Memory B cell (primary cell): ENCODE data around the gene CSTPP1.
"Not testable (repeated sequence)": the region's sequence is repeated elsewhere in the genome, so short reads cannot be mapped to it uniquely, and the experiment has no call there.

Experiments
- ATAC-seq: fragments of 150-1000 bp; cut with Tn5 transposase; 2 replicates; pipeline ENCODE4 v1.10.0; 2021; ENCODE audit warnings: low read depth, mild to moderate bottlenecking, moderate library complexity
- DNase-seq, 2 donors: peaks; one replicate each; pipeline ENCODE4 v3.0.0; 2022; ENCODE audit warnings: low spot score in 2 of 2
- H3K27ac Mint-ChIP-seq: one replicate; pipeline ENCODE4 v1.8.0; 2022; ENCODE audit warnings: mild to moderate bottlenecking, moderate library complexity, mixed read lengths
- H3K27me3 Mint-ChIP-seq: one replicate; pipeline ENCODE4 v1.8.0; 2022; ENCODE audit warnings: mixed read lengths
- H3K36me3 Mint-ChIP-seq: one replicate; pipeline ENCODE4 v1.8.0; 2022; ENCODE audit warnings: mild to moderate bottlenecking, mixed read lengths
- H3K4me1 Mint-ChIP-seq: one replicate; pipeline ENCODE4 v1.8.0; 2022; ENCODE audit warnings: mixed read lengths
- H3K4me3 Mint-ChIP-seq: one replicate; pipeline ENCODE4 v1.8.0; 2022; ENCODE audit warnings: mild to moderate bottlenecking, moderate library complexity, mixed read lengths
- H3K9me3 Mint-ChIP-seq: one replicate; pipeline ENCODE4 v1.8.0; 2022; ENCODE audit warnings: mixed read lengths

CSTPP1 gene

DNA sequence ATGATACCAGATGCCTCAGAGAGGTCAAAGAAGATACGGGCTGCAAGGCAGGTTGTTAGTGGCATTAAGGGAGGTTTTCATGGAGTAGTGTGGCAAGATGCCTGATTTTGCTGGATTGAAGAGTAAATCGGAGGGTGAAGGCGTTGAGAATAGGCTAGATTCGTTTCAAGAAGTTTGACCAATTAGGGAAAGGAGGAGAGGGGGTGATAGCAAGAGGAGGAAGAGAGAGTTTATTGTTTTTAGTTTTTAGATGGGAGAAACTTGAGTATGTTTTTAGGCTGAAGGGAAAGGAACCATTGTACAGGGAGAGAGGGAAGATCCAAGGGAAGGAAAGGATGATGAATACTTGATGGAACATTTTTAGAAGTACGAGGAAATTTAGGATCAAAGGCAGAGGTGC lies 16.5 kb downstream of the CSTPP1 start:
- Mint-ChIP-seq H3K27ac (no peak overlapping the region), H3K4me3 (no peak overlapping the region), H3K27me3 (no peaks in the 10 kb centered on the region), H3K4me1 (peaks cover 4% of the 10 kb centered on the region), H3K9me3 (no peaks in the 10 kb centered on the region), H3K36me3 (peaks cover 2% of the 10 kb centered on the region)
- ATAC-seq, result no peak
- no peak for DNase-seq

DNA sequence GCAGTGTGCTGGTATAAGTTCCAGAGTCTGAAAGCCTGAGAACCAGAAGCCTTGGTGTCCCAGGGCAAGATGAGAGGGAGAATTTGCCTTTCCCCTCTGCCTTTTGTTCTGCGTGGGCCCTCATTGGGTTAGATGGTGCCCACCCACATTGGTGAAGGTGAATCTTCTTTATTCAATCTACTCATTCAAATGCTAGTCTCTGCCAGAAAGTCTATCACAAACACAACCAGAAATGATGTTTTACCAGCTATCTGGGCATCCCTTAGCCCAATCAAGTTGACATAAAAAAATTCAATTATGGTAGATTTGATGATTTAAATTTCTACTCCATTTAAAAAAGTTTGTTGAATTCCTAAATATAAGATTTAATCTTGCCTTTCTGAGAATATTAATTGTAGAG lies 22.2 kb downstream of the CSTPP1 start:
- no peak overlapping the region for H3K4me3 Mint-ChIP-seq
- ATAC-seq (no peak), DNase-seq (no peak)
- H3K27ac Mint-ChIP-seq, result no peak overlapping the region
- H3K27me3 Mint-ChIP-seq, result no peaks in the 10 kb centered on the region
- peaks cover 4% of the 10 kb centered on the region for H3K4me1 Mint-ChIP-seq
- peaks cover 21% of the 10 kb centered on the region for H3K36me3 Mint-ChIP-seq
- H3K9me3 Mint-ChIP-seq, result peaks cover 2% of the 10 kb centered on the region

DNA sequence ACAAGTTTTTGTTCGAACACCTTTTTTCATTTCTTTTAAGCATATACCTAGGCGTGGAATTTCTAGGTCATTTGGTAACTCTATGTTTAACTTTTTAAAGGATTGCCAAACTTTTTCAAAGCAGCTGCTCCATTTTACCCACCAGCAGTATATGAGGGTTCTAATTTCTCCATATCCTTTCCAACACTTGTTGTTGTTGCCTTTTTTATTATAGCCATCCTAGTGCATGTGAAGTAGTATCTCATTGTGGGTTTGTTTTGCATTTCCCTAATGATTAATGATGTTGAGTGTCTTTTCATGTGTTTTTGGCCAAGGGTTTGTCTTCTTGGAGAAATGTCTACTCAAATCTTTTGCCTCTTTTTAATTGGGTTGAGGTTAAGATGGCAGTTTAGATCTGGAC lies 24.5 kb downstream of the CSTPP1 start:
- no peak for ATAC-seq
- H3K4me1 Mint-ChIP-seq, result peaks cover 4% of the 10 kb centered on the region
- H3K27ac Mint-ChIP-seq, result no peak overlapping the region
- H3K27me3 Mint-ChIP-seq, result no peaks in the 10 kb centered on the region
- DNase-seq, result no peak
- H3K36me3 Mint-ChIP-seq, result peaks cover 27% of the 10 kb centered on the region
- no peak overlapping the region for H3K4me3 Mint-ChIP-seq
- peaks cover 2% of the 10 kb centered on the region for H3K9me3 Mint-ChIP-seq

DNA sequence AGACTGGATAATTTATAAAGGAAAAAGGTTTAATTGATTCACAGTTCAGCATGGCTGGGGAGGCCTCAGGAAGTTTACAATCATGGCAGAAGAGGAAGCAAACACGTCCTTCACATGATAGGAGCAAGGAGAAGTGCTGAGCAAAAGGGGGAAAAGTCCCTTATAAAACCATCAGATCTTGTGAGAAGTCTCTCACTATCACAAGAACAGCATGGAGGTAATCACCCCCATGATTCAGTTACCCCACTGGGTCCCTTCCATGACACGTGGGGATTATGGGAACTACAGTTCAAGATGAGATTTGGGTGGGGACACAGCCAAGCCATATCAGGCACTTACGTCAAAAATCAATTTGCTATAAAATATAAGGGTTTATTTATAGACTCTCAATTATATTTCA lies 25.3 kb downstream of the CSTPP1 start:
- ATAC-seq, result not testable (repeated sequence)

DNA sequence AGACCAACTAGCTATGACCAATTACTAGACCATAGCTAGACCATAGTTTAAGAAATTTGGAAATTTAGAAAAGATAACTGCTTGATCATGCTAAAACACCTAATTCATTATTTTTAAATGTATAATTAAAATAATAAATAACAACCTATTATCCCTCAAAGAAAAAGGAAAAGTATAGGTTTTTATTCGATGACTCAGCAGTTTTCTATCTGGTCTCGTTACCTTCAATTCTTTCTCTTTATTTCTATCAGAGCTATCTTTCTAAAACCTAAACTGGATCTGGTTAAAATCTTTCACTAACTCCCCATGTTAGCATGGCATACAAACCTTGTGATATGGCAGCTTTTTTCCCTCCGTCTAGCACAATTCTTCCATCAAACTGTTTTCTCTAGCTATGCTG lies 27.3 kb downstream of the CSTPP1 start:
- Mint-ChIP-seq H3K9me3 (peaks cover 2% of the 10 kb centered on the region), H3K27ac (no peak overlapping the region), H3K4me3 (no peak overlapping the region), H3K36me3 (peaks cover 24% of the 10 kb centered on the region), H3K4me1 (no peaks in the 10 kb centered on the region), H3K27me3 (no peaks in the 10 kb centered on the region)
- no peak for ATAC-seq
- DNase-seq, result no peak

More for the DNA sequence above, 25.3 kb downstream of the CSTPP1 start:
- H3K4me3 Mint-ChIP-seq, H3K27ac Mint-ChIP-seq, H3K9me3 Mint-ChIP-seq, H3K4me1 Mint-ChIP-seq, H3K27me3 Mint-ChIP-seq, DNase-seq: not testable (repeated sequence)
- peaks cover 27% of the 10 kb centered on the region for H3K36me3 Mint-ChIP-seq

DNA sequence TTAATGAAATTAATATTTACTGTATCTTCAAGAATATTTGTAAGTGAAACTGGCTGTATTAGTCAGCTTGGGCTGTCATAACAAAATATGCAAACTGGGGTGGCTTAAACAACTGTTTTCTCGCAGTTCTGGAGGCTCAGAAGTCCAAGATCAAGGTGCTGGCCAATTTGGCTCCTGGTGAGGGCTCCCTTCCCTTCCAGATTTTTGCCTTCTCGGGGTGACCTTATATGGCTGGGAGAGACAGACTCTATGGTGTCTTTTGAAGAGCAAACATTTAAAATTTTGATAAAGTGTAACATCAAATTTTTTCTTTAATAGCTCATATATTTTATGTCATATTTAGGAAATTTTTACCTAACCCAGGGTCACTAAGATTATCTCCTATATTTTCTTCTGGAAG lies 30.2 kb downstream of the CSTPP1 start:
- no peaks in the 10 kb centered on the region for H3K4me1 Mint-ChIP-seq
- no peaks in the 10 kb centered on the region for H3K9me3 Mint-ChIP-seq
- H3K27me3 Mint-ChIP-seq, result no peaks in the 10 kb centered on the region
- no peak overlapping the region for H3K27ac Mint-ChIP-seq
- H3K36me3 Mint-ChIP-seq, result peaks cover 11% of the 10 kb centered on the region
- ATAC-seq (no peak), DNase-seq (no peak)
- H3K4me3 Mint-ChIP-seq, result no peak overlapping the region

DNA sequence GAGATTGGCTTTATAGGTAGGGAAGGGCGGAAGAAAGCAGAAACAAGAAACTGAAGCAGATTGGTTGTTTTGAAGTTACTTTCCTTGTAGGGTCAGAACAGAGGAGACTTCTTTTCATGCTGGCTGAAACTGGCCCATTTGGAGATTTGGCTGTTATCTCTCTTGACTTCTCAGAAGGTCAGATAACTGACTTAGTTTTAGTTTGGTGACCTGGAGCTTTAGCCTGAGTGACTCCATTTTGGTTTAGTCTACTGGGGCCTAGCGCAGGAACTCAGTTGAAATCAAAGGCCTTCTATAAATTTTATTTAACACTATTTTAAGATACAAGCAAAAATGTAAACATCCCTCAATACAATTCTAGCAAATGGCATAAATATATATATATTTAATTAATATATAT lies 31.4 kb downstream of the CSTPP1 start:
- Mint-ChIP-seq H3K9me3 (no peaks in the 10 kb centered on the region), H3K27me3 (no peaks in the 10 kb centered on the region), H3K4me3 (no peak overlapping the region), H3K36me3 (peaks cover 10% of the 10 kb centered on the region), H3K27ac (no peak overlapping the region), H3K4me1 (no peaks in the 10 kb centered on the region)
- ATAC-seq, result no peak
- no peak for DNase-seq

DNA sequence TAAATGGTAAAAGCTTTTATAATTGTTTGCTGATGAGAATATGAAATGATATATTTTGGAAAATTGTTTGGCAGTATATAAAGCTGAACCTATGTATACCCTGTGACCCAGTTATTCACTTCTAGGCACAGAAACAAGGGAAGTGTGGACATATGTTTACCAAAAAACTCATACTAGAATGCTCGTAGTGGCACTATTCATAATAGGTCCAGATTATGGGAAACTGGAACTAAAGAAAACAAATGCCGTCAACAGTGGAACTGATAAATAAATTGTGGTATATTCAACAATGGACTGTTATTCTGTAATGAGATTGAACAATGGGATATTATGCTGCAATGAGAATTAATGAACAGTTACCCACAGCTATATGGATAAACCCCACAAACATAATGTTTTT lies 32.8 kb downstream of the CSTPP1 start:
- Mint-ChIP-seq H3K36me3 (peaks cover 4% of the 10 kb centered on the region), H3K4me3 (no peak overlapping the region), H3K27ac (no peak overlapping the region), H3K27me3 (no peaks in the 10 kb centered on the region), H3K4me1 (no peaks in the 10 kb centered on the region), H3K9me3 (no peaks in the 10 kb centered on the region)
- DNase-seq (no peak), ATAC-seq (no peak)

DNA sequence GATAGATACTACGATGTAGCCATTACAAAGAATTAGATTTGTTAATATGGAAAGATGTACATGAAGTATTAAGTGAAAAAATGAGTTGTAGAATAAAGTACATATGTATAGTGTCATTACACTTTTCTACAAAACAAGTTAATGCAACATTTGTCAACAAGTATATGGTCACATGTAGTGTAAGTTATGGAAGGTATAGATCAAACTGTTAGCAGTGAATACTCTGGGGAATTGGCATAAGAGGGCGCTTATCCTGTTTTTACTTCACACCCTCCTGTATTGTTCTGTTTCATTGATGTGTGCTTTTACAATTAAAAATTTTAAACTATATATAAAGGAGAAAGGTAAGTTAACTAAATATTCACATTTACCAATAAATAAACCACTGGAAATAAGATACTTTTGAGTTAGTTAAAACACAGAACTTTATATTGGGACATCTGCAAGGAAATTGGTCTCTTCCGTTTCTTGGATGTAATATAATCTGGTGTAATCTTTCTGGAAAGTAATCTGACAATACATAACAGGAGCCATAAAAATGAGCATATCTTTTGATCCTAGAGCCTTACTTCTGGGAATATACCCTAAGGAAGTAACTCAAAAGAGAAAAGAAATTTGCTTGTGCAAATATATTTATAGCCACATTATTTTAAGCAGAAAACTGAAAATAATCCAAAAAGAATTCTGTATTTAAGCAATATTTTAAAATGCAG lies 34.5 kb downstream of the CSTPP1 start:
- Mint-ChIP-seq H3K4me3 (no peak overlapping the region), H3K27ac (no peak overlapping the region), H3K36me3 (no peaks in the 10 kb centered on the region), H3K9me3 (no peaks in the 10 kb centered on the region), H3K4me1 (no peaks in the 10 kb centered on the region), H3K27me3 (no peaks in the 10 kb centered on the region)
- DNase-seq (no peak), ATAC-seq (no peak)

DNA sequence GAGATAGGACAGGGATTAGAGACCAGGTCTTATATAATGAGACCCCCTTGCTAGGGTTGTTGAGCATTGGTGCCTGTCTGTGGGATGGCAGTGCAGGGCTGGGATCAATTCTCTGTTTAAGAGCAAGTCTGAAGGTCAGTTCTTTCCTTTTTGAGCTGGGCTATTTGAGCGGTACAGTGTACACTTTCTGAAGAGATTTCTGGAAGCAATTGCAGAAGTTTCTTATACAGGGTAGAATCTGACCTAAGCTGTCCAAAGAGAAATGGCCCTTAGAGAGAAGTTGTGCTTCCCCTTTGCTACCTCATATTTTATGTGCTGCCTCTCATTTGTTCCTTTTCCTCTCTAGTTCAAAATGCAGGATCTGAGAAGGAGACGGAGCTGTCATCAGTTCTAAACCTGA lies 35.8 kb downstream of the CSTPP1 start:
- Mint-ChIP-seq H3K27me3 (no peaks in the 10 kb centered on the region), H3K4me3 (no peak overlapping the region), H3K36me3 (no peaks in the 10 kb centered on the region), H3K9me3 (no peaks in the 10 kb centered on the region), H3K4me1 (no peaks in the 10 kb centered on the region), H3K27ac (no peak overlapping the region)
- no peak for DNase-seq
- ATAC-seq, result no peak

DNA sequence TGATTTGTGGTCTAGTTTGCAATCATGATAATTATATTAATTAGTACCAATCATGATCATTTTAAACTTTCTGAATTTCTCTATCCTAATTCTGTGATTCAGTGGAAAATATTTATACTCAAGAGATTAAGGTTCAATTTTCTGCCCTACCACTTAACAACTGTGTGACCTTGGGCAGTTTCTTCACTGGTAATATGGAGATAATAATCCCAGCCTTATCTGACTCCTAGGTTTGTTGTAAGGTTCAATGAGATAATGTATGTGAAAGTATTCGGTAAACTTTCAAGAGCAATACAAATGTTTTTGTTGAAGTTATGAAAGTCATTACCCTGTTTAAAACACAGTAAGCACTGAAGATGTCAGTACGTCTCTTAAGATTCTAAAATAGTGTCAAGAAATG lies 36.3 kb downstream of the CSTPP1 start:
- no peak for DNase-seq
- H3K4me1 Mint-ChIP-seq, result no peaks in the 10 kb centered on the region
- H3K9me3 Mint-ChIP-seq, result no peaks in the 10 kb centered on the region
- no peaks in the 10 kb centered on the region for H3K36me3 Mint-ChIP-seq
- H3K4me3 Mint-ChIP-seq, result no peak overlapping the region
- no peaks in the 10 kb centered on the region for H3K27me3 Mint-ChIP-seq
- H3K27ac Mint-ChIP-seq, result no peak overlapping the region
- ATAC-seq, result no peak

DNA sequence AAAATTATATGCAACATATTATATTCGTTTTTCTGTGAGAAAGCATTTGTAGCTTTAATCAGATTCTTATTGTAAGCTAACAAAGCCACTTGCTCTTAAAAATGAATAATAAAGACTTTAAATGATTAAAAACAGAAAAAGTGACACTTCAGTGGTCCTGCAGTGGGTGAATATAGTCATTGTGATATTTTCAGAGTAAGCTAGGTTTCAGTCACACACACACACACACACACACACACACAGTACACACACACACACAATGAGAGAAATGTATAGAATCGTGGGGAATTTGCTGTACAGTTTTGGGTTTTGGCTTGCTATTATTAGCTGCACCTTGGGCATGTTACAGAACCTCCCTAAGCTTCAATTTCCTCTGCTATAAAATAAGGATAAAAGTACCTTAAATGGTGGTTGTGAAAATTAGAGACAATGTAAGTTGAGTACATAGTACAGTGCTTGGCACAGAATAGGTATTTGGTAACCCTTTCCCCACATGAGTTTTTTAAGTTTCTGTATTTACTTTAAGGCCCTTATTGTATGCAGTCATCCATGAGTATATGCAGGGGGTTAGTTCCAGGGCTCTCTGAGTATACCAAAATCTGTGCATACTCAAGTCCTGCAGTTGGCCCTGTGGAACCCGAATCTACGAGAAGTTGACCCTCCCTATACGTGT lies 39.8 kb downstream of the CSTPP1 start:
- H3K27me3 Mint-ChIP-seq, result no peaks in the 10 kb centered on the region
- no peaks in the 10 kb centered on the region for H3K9me3 Mint-ChIP-seq
- H3K36me3 Mint-ChIP-seq, result no peaks in the 10 kb centered on the region
- H3K4me3 Mint-ChIP-seq, result no peak overlapping the region
- ATAC-seq, result no peak
- H3K4me1 Mint-ChIP-seq, result no peaks in the 10 kb centered on the region
- no peak for DNase-seq
- H3K27ac Mint-ChIP-seq, result no peak overlapping the region

DNA sequence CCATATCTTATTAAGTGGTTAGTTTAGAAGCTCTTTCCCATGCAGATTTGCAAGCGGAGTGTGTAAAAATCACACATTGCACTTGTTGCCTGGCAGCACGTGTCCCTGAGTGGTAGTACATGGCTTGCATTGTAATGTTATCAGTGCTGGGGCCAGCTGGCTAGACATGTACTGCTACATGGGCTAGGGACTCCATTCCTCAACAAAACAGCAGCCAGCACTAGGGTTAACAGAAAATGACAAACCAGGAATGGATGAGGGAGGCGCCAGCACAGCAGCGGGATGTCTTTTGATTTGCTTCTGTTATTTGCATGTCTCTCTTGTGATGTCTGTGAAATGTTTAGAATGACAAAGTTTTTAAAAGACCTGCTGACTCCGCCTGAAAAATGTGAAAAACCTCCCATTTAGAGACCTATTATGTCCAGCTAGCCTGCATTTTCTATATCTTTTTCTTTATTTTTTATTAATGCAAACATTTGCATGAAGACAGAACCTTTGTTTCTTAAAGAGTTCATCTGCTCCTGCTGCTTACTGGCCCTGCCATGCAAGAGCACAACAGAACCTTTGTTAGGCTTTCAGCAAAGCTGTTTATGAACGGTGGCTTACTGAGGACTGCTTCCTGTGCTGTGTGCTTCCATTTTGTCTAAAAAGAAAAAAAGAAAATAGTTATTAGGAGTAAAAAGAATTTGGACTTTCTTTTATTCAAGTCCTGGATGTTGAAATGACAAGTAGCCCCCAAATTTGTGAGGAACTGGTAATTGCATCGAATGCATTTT lies 40.7 kb downstream of the CSTPP1 start:
- no peak for ATAC-seq
- Mint-ChIP-seq H3K27me3 (no peaks in the 10 kb centered on the region), H3K36me3 (no peaks in the 10 kb centered on the region)

DNA sequence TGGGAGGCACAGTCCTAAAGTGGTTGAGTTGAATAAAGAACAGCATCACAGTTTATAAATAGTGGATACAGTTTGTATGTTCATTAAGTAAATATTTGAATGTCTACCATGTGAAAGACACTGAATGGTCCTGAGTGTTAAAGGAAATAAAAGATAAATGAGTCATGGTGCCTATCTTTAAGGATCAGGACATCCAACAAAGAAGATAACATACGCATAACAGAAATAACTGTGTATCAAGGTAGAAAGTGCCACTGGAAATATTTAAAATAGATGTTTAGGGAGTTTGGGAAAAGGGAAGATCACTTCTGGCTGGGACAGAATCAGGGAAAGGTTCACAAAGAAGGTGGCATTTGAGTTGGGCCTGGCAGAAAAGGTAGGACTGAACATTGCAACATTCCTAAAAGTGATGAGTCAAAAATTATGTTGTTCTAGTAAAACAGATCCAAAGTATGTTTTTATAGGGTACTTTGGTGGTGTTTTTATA lies 41.5 kb downstream of the CSTPP1 start:
- H3K4me3 Mint-ChIP-seq, result no peak overlapping the region
- H3K36me3 Mint-ChIP-seq, result no peaks in the 10 kb centered on the region
- no peaks in the 10 kb centered on the region for H3K27me3 Mint-ChIP-seq
- DNase-seq (no peak), ATAC-seq (no peak)
- no peak overlapping the region for H3K27ac Mint-ChIP-seq
- H3K9me3 Mint-ChIP-seq, result no peaks in the 10 kb centered on the region
- H3K4me1 Mint-ChIP-seq, result no peaks in the 10 kb centered on the region

More for the DNA sequence above, 40.7 kb downstream of the CSTPP1 start:
- no peak overlapping the region for H3K4me3 Mint-ChIP-seq
- H3K9me3 Mint-ChIP-seq, result no peaks in the 10 kb centered on the region
- no peak for DNase-seq
- no peak overlapping the region for H3K27ac Mint-ChIP-seq
- H3K4me1 Mint-ChIP-seq, result no peaks in the 10 kb centered on the region
